ENCODE measurements around the gene ZNF565. TPM values are rescaled to one million over a fixed set of nuclear protein-coding genes. Genes with fewer than 3 reads are reported as not detected.

ZNF565 gene
- total RNA-seq, 1 experiment from 2014 or later, result 3.2 TPM

GRCh38 chr19:36255316-36255715 lies 40.9 kb upstream of the ZNF565 start:
- intact Hi-C loops (cut with micrococcal nuclease), result no loop called here
- Histone ChIP-seq H3K4me3 (replicated peaks in 1 of 2; ENCODE audit: low read depth in 1 of 2, low read length in 2 of 2) (no peak overlapping the region), H3K36me3 (ENCODE audit: control insufficient read depth in 1 of 2, insufficient read depth in 2 of 2, low read length in 2 of 2) (no peaks in the 10 kb centered on the region), H3K4me2 (ENCODE audit: low read length) (no peak overlapping the region), H3K79me2 (ENCODE audit: insufficient read depth, low read length) (no peaks in the 10 kb centered on the region), H4K20me1 (ENCODE audit: insufficient read depth) (no peaks in the 10 kb centered on the region), H3K9me3 (ENCODE audit: control insufficient read depth in 1 of 2, insufficient read depth in 1 of 2, low read depth in 1 of 2, low read length in 2 of 2) (no peaks in the 10 kb centered on the region), H3K27me3 (ENCODE audit: insufficient read depth, low read length) (no peaks in the 10 kb centered on the region), H3K9ac (ENCODE audit: low read length) (no peak overlapping the region), H3K27ac (ENCODE audit: low read depth, low read length) (no peak overlapping the region), H3K9me2 (ENCODE audit: insufficient read depth) (no peaks in the 10 kb centered on the region), H2AFZ (ENCODE audit: low read depth, low read length, poor library complexity, severe bottlenecking) (no peak overlapping the region), H3K4me1 (ENCODE audit: control insufficient read depth in 1 of 2, insufficient read depth in 2 of 2, low read length in 2 of 2) (no peaks in the 10 kb centered on the region)
- CTCF ChIA-PET, result no interaction called here
- DNase-seq (ENCODE audit: low read depth, low spot score) (no peak), ATAC-seq (no peak)
- RAD21 ChIA-PET (ENCODE audit: low non-redundant PET in 1 of 2, low total read pairs in 2 of 2, uncharacterized antibody in 2 of 2, unreplicated experiment in 2 of 2), result no interaction called here
- TF ChIP-seq SP1 (IDR thresholded peaks at IDR 0.05; ENCODE audit: low read depth), result no peak
- TF ChIP-seq REST (IDR thresholded peaks at IDR 0.05; ENCODE audit: low read depth), result no peak
- BruUV-seq (replicated peaks), result no TSS peak
- POLR2A ChIA-PET, result no interaction called here

GRCh38 chr19:36254848-36255247 lies 40.4 kb upstream of the ZNF565 start:
- Histone ChIP-seq H3K4me3 (replicated peaks in 1 of 2; ENCODE audit: low read depth in 1 of 2, low read length in 2 of 2) (no peak overlapping the region), H3K4me1 (ENCODE audit: control insufficient read depth in 1 of 2, insufficient read depth in 2 of 2, low read length in 2 of 2) (no peaks in the 10 kb centered on the region), H3K9me3 (ENCODE audit: control insufficient read depth in 1 of 2, insufficient read depth in 1 of 2, low read depth in 1 of 2, low read length in 2 of 2) (no peaks in the 10 kb centered on the region), H3K79me2 (ENCODE audit: insufficient read depth, low read length) (no peaks in the 10 kb centered on the region), H3K36me3 (ENCODE audit: control insufficient read depth in 1 of 2, insufficient read depth in 2 of 2, low read length in 2 of 2) (no peaks in the 10 kb centered on the region), H2AFZ (ENCODE audit: low read depth, low read length, poor library complexity, severe bottlenecking) (no peak overlapping the region), H3K27me3 (ENCODE audit: insufficient read depth, low read length) (no peaks in the 10 kb centered on the region), H3K9me2 (ENCODE audit: insufficient read depth) (no peaks in the 10 kb centered on the region), H3K4me2 (ENCODE audit: low read length) (no peak overlapping the region), H3K27ac (ENCODE audit: low read depth, low read length) (no peak overlapping the region), H4K20me1 (ENCODE audit: insufficient read depth) (no peaks in the 10 kb centered on the region), H3K9ac (ENCODE audit: low read length) (no peak overlapping the region)
- ChIA-PET RAD21 (ENCODE audit: low non-redundant PET in 1 of 2, low total read pairs in 2 of 2, uncharacterized antibody in 2 of 2, unreplicated experiment in 2 of 2) (no interaction called here), CTCF (no interaction called here), POLR2A (no interaction called here)
- ATAC-seq (no peak), DNase-seq (ENCODE audit: low read depth, low spot score) (no peak)
- no TSS peak for BruUV-seq (replicated peaks)
- intact Hi-C loops (cut with micrococcal nuclease), result no loop called here
- TF ChIP-seq, protein P1, sequence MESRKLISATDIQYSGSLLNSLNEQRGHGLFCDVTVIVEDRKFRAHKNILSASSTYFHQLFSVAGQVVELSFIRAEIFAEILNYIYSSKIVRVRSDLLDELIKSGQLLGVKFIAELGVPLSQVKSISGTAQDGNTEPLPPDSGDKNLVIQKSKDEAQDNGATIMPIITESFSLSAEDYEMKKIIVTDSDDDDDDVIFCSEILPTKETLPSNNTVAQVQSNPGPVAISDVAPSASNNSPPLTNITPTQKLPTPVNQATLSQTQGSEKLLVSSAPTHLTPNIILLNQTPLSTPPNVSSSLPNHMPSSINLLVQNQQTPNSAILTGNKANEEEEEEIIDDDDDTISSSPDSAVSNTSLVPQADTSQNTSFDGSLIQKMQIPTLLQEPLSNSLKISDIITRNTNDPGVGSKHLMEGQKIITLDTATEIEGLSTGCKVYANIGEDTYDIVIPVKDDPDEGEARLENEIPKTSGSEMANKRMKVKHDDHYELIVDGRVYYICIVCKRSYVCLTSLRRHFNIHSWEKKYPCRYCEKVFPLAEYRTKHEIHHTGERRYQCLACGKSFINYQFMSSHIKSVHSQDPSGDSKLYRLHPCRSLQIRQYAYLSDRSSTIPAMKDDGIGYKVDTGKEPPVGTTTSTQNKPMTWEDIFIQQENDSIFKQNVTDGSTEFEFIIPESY (IDR thresholded peaks at IDR 0.05; ENCODE audit: extremely low read depth, insufficient replicate concordance, low read length), result no peak
- TF ChIP-seq JUND (IDR thresholded peaks at IDR 0.05), result no peak
- no peak for TF ChIP-seq CEBPB (IDR thresholded peaks at IDR 0.05; ENCODE audit: low read depth)
- TF ChIP-seq EZH2 (IDR thresholded peaks at IDR 0.05), result no peak
- no peak for TF ChIP-seq TCF7L2 (IDR thresholded peaks at IDR 0.05; ENCODE audit: borderline replicate concordance, extremely low read depth, insufficient read depth, insufficient read length)
- no peak for TF ChIP-seq REST (IDR thresholded peaks at IDR 0.05; ENCODE audit: low read depth)
- TF ChIP-seq, protein P2, sequence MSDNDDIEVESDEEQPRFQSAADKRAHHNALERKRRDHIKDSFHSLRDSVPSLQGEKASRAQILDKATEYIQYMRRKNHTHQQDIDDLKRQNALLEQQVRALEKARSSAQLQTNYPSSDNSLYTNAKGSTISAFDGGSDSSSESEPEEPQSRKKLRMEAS (IDR thresholded peaks at IDR 0.05), result no peak
- no peak for TF ChIP-seq FOSL1 (IDR thresholded peaks at IDR 0.05; ENCODE audit: low read depth)
- TF ChIP-seq RAD21 (IDR thresholded peaks at IDR 0.05; ENCODE audit: low read depth), result no peak
- TF ChIP-seq EGR1 (IDR thresholded peaks at IDR 0.05; ENCODE audit: low read depth), result no peak
- TF ChIP-seq POLR2AphosphoS5 (IDR thresholded peaks at IDR 0.05; ENCODE audit: low read depth, low read length), result no peak
